GOT3 (cell line): Measurements from ENCODE around the gene NDUFS7.
"Not testable (repeated sequence)": the region's sequence is repeated elsewhere in the genome, so short reads cannot be mapped to it uniquely, and the experiment has no call there.

Source experiments
- DNase-seq: peaks from one replicate; lab custom pipeline; 2025; ENCODE audit warnings: mixed read lengths; lab: John Stamatoyannopoulos, UW

NDUFS7 gene

GRCh38 chr19:1433119-1434039 is 49.7 kb downstream of the NDUFS7 start:
- DNase-seq, result no peak

- DNase-seq, result no peak
Observed at GRCh38 chr19:1434040-1434366, 50.3 kb downstream of the NDUFS7 start.

GRCh38 chr19:1434577-1435060 is 50.9 kb downstream of the NDUFS7 start:
- no peak for DNase-seq

GRCh38 chr19:1435378-1435989 is 51.8 kb downstream of the NDUFS7 start:
- no peak for DNase-seq

GRCh38 chr19:1437609-1438008 is 53.9 kb downstream of the NDUFS7 start:
- no peak for DNase-seq

- peak; percentile 83 for DNase-seq
Observed at GRCh38 chr19:1438035-1438932, 54.6 kb downstream of the NDUFS7 start, which contains the start of gene RPS15. Gene RPS15, plus strand, starts transcription at chr19:1438396. Its CDS starts 30 bp downstream, at chr19:1438426.

GRCh38 chr19:1438933-1439354 is 55.2 kb downstream of the NDUFS7 start:
- no peak for DNase-seq

GRCh38 chr19:1439525-1440417 is 56.1 kb downstream of the NDUFS7 start:
- DNase-seq, result not testable (repeated sequence)

GRCh38 chr19:1440418-1440801 is 56.7 kb downstream of the NDUFS7 start:
- no peak for DNase-seq

GRCh38 chr19:1441022-1441426 is 57.3 kb downstream of the NDUFS7 start:
- no peak for DNase-seq

- no peak for DNase-seq
Observed at GRCh38 chr19:1441677-1442438, 58.2 kb downstream of the NDUFS7 start.
